B cell (primary cell): Measurements from ENCODE around the gene GLCE.

Source experiments
- CTCF ChIP-seq: fragments of 200-600 bp; IDR thresholded peaks from one replicate; pipeline ENCODE4 v1.8.0; 2022; ENCODE audit warnings: antibody characterized with exemption, mild to moderate bottlenecking
- EZH2 ChIP-seq: IDR thresholded peaks from 2 replicates; pipeline ENCODE4 v1.6.1; 2012; ENCODE audit warnings: borderline replicate concordance, low read depth, mild to moderate bottlenecking, moderate library complexity, low read length; ENCODE audit not compliant: insufficient read depth, poor library complexity, severe bottlenecking

DNA sequence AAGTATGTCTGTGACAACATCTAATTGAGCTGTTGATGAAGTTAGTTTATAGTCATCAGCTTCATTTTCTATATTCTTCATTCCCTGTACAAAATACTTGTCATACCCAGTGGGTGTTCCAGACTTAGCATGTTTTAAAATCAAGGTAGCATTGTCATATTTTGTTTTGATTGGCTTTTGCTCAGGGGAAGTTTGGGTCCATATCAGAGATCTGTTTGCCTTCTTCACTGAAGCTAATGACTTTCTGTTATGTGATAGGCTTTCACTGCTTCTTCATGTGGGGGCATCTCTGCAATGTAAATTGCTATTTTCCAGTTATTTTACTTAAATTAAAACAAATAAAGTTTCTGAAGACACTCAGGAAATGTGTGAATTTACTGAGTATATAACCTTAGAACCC lies 15.1 kb downstream of the GLCE start:
- no peak for TF ChIP-seq CTCF
- no peak for TF ChIP-seq EZH2
